GM21717 (cell line): ENCODE measurements around the gene SLC25A3.
"Not testable (repeated sequence)": the region's sequence is repeated elsewhere in the genome, so short reads cannot be mapped to it uniquely, and the experiment has no call there.

ENCODE experiments used
- ATAC-seq: cut with Tn5 transposase; IDR thresholded peaks from one replicate; pipeline ENCODE4 v1.9.1; 2021; ENCODE audit warnings: mild to moderate bottlenecking, moderate library complexity; ENCODE audit not compliant: unreplicated experiment

Gene SLC25A3

DNA sequence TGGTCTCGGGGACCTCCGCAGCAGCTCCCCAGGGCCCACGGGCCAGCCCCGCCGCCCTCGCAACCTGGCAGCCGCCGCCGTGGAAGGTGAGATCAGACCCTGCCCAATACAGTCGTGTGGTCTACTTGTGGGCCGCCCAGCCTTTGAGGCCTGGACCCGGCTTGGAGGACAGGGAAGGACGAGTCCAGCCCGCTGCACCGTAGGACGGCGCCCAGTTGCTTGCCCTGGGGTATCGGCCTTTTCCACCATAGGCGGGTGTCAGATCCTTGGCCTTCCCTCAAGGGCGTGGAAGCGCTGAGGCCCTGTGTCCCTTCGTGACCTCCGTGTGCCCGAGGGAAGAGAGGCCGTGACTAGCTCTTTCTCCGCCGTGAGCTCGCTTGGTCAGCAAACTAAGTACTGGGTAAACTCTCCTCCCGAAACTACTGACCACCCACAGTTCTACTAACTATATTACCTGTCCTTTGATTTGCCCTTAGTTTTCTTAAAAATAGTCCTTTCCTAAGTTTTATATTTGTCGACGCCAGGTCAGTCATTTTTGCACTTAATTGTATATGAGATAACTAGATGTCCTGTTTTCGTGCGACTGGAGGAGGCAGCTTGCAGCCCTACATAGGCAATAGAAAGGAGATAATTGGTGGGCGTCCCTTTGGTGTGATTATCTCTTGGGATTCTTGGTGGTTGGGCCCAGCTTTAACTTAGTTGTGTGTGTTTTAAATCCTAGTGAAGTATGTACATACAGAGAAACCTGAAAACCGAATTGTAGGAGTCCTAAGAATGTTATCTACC is 757 bp downstream of the SLC25A3 start:
- peak; percentile 4 for ATAC-seq

DNA sequence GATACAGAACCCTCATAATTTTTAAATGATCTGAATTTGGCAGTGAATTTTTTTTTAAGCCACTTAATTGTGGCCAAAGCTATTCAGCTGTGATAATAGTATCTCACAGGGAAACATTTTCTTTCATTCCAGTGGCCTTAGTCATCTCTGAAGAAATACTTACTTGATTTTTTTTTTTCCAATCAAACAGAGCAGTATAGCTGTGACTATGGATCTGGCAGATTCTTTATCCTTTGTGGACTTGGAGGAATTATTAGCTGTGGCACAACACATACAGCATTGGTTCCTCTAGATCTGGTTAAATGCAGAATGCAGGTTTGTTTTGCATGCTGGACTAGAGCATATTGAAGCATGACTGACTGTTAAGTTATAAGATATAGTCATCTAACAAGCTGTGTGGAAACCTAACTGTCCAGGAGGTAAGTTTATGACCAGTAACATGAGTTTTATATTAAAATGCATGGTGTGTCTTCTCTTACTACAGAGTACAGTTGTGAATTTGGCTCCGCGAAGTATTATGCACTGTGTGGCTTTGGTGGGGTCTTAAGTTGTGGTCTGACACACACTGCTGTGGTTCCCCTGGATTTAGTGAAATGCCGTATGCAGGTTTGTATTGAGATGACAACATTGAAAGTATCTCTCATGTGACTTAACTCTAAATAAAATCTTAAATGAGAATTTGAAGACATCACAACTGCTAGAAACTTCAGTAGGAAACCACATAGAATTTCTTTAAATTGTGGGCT is 1.9 kb downstream of the SLC25A3 start:
- ATAC-seq: no peak

DNA sequence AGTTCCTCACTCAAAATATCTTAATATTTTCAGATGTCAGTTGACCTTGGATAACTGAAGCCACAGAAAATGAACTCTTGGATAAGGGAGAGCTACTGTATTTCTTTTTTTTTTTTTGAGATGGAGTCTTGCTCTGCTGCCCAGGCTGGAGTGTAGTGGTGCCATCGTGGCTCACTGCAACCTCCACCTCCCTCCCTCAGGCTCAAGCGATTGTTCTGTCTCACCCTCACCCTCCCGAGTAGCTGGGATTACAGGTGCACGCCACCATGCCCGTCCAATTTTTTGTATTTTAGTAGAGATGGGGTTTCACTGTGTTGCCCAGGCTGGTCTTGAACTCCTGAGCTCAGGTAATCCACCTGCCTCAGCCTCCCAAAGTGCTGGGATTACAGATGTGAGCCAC is 3.8 kb downstream of the SLC25A3 start:
- ATAC-seq: not testable (repeated sequence)

DNA sequence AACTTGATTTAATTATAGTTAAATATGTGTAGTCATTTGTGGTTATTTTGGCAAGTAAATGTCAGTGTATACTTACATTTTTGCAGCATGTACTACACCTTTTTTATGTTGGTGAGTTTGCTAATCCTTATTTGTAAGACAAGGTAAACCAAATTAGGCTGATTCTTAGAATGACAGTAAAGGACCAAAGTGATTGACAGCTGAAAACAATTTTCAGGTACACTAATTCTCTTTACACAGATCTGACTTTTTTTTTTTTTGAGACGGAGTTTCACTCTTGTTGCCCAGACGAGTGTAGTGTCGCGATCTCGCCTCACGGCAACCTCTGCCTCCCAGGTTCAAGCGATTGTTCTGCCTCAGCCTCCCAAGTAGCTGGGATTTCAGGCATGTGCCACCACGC is 8.4 kb downstream of the SLC25A3 start:
- no peak for ATAC-seq

DNA sequence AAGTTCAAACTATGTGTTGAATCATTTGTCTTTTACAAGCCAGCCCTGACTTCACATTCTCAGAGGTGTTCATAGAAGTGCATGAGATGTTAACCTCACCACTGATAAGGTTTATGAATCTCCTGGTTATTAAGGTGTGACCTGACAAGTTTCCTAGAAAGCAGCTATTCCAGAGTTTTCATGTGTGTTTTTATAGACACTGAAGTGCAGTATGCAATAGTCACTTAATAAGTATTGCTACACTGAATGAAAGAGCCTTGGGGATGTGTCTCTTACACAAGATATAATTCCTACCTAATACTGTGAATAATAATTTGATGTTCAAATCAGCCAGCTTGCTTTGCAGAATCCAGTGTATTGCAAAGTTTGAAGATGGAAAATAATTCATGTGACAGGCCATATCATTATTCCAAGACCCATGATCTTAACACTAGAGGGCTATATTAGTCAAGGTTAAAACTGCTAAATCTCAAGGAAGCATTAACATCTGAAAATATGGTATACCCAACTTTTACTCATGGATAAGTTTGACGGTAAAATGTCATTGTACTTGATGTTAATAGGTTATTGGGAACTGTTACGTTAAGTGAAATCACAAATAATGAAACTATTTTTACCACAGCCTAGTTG is 13.0 kb downstream of the SLC25A3 start:
- ATAC-seq: no peak

DNA sequence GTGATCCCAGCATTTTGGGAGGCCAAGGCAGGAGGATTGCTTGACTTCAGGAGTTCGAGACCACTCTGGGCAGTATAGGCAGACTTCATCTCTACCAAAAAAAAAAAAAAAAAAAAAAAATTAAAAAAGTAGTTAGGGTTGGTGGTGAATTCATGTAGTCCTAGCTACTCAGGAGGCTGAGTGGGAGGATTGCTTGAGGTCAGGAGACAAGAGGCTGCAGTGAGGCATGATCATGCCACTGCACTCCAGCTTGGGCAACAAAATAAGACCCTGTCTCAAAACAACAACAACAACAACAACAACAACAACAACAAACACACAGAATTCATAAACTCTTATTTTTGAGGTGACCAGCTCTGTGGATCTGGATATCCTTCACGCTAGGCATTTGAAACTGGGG is 17.1 kb downstream of the SLC25A3 start:
- no peak for ATAC-seq

DNA sequence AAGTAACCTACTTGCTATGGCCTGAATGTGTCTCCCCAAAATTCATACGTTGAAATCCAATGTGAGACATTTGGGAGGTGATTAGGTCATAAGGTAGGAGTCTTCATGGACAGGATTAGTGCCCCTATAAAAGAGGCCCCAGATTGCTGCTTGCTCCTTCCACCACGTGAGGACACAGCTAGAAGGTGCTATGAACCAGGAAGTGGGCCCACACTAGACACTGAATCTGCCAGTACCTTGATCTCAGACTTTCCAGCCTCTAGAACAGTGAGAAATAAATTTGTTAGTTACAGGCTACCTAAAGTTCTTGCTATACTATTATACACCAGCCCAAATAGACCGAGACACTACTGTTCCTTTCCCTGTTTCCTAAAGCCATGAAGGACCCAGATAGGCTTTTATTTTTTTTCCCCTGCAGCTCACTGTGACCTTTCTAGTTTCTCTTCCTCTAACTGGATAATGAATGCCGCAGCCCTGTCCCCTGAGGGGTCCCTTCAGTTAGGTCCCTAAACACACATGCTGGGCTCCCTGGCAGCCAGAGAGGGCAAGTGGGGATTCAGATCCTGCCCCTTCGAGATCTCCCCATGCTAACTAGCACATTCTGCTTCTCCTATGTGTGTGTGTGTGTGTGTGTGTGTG is 19.3 kb downstream of the SLC25A3 start:
- peak; percentile 87 for ATAC-seq

DNA sequence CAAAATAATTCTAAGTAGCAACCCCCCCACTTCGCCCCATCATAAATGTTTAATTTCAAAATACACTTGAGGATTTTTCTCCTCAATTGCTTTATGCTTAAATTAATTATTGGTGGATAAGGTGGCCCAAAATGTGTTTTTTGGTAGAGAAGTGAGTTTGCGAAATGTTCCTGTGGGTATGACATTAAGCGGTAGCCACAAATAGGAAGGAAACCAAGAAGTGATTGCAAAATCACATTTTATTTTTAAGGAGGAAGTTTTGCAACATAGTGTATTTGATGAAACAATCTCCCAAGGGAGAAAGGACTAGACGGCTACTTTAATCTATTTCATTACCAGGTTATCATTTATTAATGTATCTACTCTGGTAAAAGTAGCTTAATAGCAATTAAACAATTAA is 25.5 kb downstream of the SLC25A3 start:
- no peak for ATAC-seq

DNA sequence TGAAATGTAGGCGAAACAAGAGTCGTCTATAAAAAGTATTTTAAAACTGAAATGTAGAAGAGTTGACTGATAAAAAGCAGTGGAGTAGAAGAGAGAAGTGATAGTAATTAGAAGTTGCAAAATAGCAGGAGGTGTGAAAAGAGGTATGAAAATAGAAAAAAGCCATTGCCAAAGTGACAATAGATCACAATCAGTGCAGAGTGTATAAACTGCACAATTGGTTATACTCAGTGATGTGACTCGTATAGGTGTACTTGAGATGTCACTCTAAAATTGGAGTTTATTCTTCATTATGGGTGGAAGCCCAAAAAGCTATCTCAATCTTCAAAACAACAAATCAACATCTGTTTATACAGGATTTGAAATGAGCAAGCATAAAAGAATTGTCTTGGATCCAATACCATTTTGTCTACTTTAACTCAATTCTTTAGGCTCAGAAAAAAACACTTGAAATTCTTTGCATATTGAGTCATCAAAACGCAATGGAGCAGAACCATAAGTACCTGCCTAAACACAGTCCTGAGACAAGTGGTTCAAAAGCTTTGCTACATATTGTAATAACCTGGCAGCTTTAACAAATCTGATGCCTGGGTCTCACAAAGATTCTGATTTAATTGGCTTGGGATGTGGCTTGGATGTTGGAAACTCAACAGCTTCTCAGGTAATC is 42.3 kb downstream of the SLC25A3 start:
- ATAC-seq: peak; percentile 91

DNA sequence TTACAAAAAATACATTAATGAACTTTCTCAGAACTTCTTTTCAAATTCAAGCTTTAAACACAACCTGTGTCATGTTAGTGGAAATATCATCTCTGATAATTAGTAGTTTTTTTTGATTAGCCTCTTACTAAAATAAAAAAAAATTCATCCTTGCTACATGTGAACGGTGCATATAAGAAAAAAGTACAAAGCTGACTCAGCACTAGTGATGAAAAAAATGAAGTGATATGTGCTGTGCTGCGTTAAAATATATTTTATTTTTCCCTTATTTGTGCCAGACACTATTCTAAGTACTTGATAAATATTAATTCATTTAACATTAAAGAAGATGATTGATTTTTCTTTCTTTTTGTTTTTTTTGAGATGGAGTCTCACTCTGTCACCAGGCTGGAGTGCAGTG is 43.6 kb downstream of the SLC25A3 start:
- ATAC-seq: no peak

DNA sequence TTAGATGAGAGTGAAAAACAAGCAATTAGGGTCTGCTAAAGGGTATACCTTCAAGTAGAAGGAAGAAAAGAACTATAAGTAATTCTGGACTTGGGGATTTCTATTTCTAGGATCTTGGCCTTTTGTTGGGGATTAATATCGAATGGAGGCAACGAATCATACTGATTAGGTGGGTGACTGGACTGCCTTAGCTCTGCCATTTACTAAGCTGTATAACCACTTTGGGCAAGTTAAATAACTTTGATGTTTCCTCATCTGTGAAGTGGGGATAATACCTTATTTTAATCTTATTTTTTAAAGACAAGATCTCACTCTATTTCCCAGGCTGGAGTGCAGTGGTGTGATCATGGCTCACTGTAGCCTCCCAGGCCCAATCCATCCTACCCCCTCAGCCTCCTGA is 44.5 kb downstream of the SLC25A3 start:
- no peak for ATAC-seq

DNA sequence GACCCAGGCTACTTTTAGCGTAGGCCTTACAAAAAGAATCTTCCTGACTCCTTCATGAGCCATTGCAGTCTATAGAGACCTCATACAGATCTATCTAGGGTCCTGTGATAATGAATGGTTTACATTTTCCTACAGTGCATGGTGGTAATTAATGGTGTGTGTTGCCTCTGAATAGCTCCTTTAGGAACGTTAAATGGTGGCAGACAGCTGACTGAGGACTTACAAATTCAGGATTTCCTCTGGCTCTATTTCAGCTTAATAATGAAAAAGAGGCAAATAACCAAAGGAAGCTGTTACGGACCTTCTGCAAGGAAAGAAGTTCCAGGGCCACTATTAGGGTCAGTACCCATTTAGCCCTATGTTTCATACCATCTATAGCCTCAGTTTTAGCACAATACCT is 46.0 kb downstream of the SLC25A3 start:
- no peak for ATAC-seq

DNA sequence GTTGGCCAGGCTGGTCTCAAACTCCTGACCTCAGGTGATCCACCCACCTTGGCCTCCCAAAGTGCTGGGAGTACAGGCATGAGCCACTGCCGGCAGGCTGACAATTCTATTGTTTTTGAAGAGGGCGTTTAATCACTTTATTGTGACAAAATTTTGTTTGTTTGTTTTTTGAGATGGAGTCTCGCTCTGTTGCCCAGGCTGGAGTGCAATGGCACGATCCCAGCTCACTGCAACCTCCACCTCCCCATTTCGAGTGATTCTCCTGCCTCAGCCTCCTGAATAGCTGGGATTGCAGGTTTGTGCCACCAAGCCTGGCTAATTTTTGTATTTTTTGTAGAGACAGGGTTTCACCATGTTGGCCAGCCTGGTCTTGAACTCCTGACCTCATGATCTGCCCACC is 49.3 kb downstream of the SLC25A3 start:
- not testable (repeated sequence) for ATAC-seq

DNA sequence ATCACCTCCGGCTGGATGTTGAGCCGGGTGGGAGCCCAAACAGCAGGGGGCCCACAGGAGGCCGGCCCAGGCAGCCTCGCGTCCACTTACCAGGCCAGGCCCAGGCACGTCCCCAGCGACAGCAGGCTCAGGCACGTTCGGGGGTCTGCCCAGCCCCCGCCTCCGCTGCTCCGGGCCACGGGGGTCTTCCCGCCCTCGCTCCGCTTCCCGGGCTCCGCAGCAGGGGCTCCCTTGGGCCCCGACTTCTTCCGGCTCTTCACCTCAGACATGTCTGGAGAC is 50.9 kb downstream of the SLC25A3 start:
- ATAC-seq: peak; percentile 19

DNA sequence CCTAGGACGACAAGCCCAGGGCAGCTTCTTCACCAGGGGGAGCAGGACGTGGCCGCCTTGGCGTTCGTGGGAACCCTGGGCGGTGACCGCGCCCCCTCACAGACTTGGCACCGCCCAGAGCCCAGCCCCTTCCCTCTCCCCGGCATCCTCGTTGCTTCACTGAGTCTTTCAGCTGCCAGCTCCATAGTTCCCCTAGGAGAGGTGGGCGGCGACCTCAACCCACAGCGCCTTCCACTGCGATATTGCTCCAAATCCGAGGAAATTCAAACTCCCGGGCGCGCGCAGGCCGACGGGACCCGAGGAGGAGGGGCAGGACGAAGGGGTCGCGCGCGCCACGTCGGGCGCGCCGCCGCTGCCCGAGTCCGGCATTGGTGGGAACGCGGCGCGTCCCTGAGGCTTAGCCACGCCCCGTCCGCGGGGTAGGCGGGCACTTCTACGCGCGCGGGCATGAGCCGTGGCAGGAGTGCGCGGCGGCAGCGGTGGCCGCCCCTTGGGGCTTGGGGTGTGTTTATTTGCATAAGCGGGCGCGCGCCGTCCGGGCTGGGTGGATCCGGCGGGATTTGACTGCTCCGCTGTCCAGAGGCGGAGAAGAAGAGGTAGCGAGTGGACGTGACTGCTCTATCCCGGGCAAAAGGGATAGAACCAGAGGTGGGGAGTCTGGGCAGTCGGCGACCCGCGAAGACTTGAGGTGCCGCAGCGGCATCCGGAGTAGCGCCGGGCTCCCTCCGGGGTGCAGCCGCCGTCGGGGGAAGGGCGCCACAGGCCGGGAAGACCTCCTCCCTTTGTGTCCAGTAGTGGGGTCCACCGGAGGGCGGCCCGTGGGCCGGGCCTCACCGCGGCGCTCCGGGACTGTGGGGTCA is 51.5 kb downstream of the SLC25A3 start, which contains the start of the genes APAF1 and IKBIP:
TSS of gene APAF1 (plus strand) at position 579 of the 860 bp plus-strand sequence. CDS start 3,070 bp downstream, outside the sequence.
TSS of gene IKBIP (minus strand) at position 77 of the 860 bp plus-strand sequence. CDS start 87 bp downstream, outside the sequence.
- peak; percentile 88 for ATAC-seq

DNA sequence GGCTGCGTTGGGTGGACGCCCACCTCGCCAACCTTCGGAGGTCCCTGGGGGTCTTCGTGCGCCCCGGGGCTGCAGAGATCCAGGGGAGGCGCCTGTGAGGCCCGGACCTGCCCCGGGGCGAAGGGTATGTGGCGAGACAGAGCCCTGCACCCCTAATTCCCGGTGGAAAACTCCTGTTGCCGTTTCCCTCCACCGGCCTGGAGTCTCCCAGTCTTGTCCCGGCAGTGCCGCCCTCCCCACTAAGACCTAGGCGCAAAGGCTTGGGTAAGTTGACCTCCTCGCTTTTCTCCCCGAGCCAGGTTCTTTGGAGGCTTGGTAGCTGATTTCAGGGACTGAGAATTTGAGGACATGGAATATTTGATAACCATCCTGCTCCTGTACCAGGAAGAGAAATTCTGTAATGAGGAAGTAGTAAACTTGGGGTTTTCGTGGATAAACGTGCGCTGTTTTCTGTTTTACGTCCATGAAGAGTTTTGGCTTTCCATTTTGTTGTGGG is 52.1 kb downstream of the SLC25A3 start:
- ATAC-seq: peak; percentile 4

DNA sequence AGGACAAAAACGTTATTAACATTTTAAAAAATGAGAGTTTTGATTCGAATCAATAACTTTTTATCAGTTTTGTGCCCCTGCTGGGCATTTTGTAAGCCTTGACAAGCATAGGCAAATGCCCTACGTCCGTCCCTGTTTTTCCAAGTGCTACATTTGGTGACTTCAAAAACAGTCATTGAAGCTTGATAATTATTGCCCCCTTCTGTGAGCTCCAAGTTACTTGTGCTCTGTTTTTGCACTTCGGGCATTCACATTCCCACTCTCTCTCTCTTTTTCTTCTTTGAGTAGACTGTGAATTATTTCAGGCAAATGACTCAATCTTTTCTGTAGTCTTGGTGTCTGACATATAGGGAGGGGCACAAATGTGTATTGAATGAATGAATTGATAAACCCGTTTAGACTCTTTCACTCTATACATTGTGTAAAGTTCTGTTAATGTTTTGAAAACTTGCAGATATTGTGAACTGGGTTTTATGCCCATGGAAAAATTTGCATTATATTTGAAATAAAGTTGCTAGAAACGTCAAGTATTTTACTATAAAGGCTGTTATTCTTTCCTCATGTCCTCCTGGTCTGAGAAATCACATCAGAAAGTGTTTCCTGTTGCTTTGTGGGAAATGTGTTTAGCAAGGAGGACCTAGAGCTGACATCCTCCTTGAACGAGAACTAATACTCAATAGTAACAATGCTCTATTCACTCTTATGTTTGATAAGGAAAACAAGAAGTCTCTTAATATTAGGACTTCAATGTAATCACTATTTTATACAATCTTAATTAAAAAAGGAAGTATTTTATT is 53.0 kb downstream of the SLC25A3 start:
- ATAC-seq: no peak

DNA sequence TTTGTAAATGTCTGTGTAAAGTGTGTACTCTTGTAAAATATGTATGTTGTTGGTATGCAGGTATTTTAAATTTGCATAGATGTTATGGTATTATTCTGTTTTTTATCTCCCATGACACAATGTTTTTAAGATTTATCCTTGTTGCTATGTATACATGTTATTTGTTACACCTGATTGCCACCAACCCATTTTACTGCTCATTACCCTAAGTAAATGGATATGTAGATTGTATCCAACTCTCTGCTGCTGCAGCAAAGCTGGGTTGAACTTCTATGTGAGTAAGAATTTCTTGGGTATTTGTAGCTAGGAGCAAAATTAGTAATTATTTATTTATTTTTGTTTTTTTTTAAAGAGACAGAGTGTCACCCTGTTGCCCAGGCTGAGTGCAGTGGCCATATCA is 57.8 kb downstream of the SLC25A3 start:
- no peak for ATAC-seq
